ENCODE results near the gene HCK. TPM values are rescaled to one million over a fixed set of nuclear protein-coding genes. Genes with fewer than 3 reads are reported as not detected.
"Not testable (repeated sequence)": the region's sequence is repeated elsewhere in the genome, so short reads cannot be mapped to it uniquely, and the experiment has no call there.

The HCK gene
- total RNA-seq, 1 donor from 2014 or later: under 0.01 TPM

GRCh38 chr20:32115211-32115767, 63.2 kb downstream of the HCK start:
- DNase-seq (ENCODE audit: low read depth): no peak
- H3K4me3 ChIP-seq (ENCODE audit: low read depth, low read length): no peak overlapping the region
- no peak for TF ChIP-seq CTCF (IDR thresholded peaks at IDR 0.05; ENCODE audit: insufficient read depth, low read length, severe bottlenecking)

GRCh38 chr20:32116079-32116521, 64.1 kb downstream of the HCK start:
- Histone ChIP-seq H3K4me3 (ENCODE audit: low read depth, low read length) (no peak overlapping the region), H3K36me3 (ENCODE audit: control insufficient read depth, insufficient read depth, low read length) (peaks cover 4% of the 10 kb centered on the region), H3K27me3 (ENCODE audit: control insufficient read depth, insufficient read depth, low read length) (no peaks in the 10 kb centered on the region)
- TF ChIP-seq CTCF (IDR thresholded peaks at IDR 0.05; ENCODE audit: insufficient read depth, low read length, severe bottlenecking): no peak
- FAIRE-seq (no peak), DNase-seq (ENCODE audit: low read depth) (no peak)

More at GRCh38 chr20:32115211-32115767, 63.2 kb downstream of the HCK start:
- Histone ChIP-seq H3K36me3 (ENCODE audit: control insufficient read depth, insufficient read depth, low read length) (peaks cover 4% of the 10 kb centered on the region), H3K27me3 (ENCODE audit: control insufficient read depth, insufficient read depth, low read length) (no peaks in the 10 kb centered on the region)
- no peak for FAIRE-seq

- not testable (repeated sequence) for FAIRE-seq; H3K27me3 ChIP-seq (ENCODE audit: control insufficient read depth, insufficient read depth, low read length); H3K36me3 ChIP-seq (ENCODE audit: control insufficient read depth, insufficient read depth, low read length); DNase-seq (ENCODE audit: low read depth); H3K4me3 ChIP-seq (ENCODE audit: low read depth, low read length)
Measured at GRCh38 chr20:32116796-32117195, 64.8 kb downstream of the HCK start.

GRCh38 chr20:32118427-32118826, 66.4 kb downstream of the HCK start:
- H3K27me3 ChIP-seq (ENCODE audit: control insufficient read depth, insufficient read depth, low read length); H3K36me3 ChIP-seq (ENCODE audit: control insufficient read depth, insufficient read depth, low read length); DNase-seq (ENCODE audit: low read depth); FAIRE-seq; H3K4me3 ChIP-seq (ENCODE audit: low read depth, low read length): not testable (repeated sequence)

GRCh38 chr20:32119734-32120133, 67.7 kb downstream of the HCK start:
- Histone ChIP-seq H3K27me3 (ENCODE audit: control insufficient read depth, insufficient read depth, low read length) (no peaks in the 10 kb centered on the region), H3K4me3 (ENCODE audit: low read depth, low read length) (no peak overlapping the region), H3K36me3 (ENCODE audit: control insufficient read depth, insufficient read depth, low read length) (peaks cover 5% of the 10 kb centered on the region)
- FAIRE-seq (no peak), DNase-seq (ENCODE audit: low read depth) (no peak)
- no peak for TF ChIP-seq CTCF (IDR thresholded peaks at IDR 0.05; ENCODE audit: insufficient read depth, low read length, severe bottlenecking)

GRCh38 chr20:32121908-32122307, 69.9 kb downstream of the HCK start:
- not testable (repeated sequence) for FAIRE-seq; H3K36me3 ChIP-seq (ENCODE audit: control insufficient read depth, insufficient read depth, low read length); DNase-seq (ENCODE audit: low read depth); H3K27me3 ChIP-seq (ENCODE audit: control insufficient read depth, insufficient read depth, low read length); H3K4me3 ChIP-seq (ENCODE audit: low read depth, low read length)

GRCh38 chr20:32123088-32123487, 71.0 kb downstream of the HCK start:
- Histone ChIP-seq H3K27me3 (ENCODE audit: control insufficient read depth, insufficient read depth, low read length) (no peaks in the 10 kb centered on the region), H3K36me3 (ENCODE audit: control insufficient read depth, insufficient read depth, low read length) (peaks cover 1% of the 10 kb centered on the region), H3K4me3 (ENCODE audit: low read depth, low read length) (no peak overlapping the region)
- no peak for TF ChIP-seq CTCF (IDR thresholded peaks at IDR 0.05; ENCODE audit: insufficient read depth, low read length, severe bottlenecking)
- FAIRE-seq (no peak), DNase-seq (ENCODE audit: low read depth) (no peak)

Measured in bronchial epithelial cell (primary cell).